Vagina (tissue), 2 donors: ENCODE data around the gene KCNH2.
A peak's percentile ranks its signal among the peaks of the same experiment; 100 is the strongest.

ENCODE experiments used
- CTCF ChIP-seq, 3 experiments: fragments of 450-650 bp in 2 of 3; fragments of 200-600 bp in 1 of 3; sonication (generic) in 1 of 3; IDR thresholded peaks; one replicate each; pipeline ENCODE4 v1.5.1; 2017 to 2019; ENCODE audit warnings: antibody characterized with exemption in 3 of 3, mild to moderate bottlenecking in 2 of 3, moderate library complexity in 2 of 3
- POLR2AphosphoS5 ChIP-seq, 2 donors: sonication (generic); formaldehyde crosslinking; IDR thresholded peaks; one replicate each; pipeline ENCODE4 v1.9.0; 2017; ENCODE audit warnings: antibody characterized with exemption in 2 of 2, mild to moderate bottlenecking in 2 of 2, low read depth in 1 of 2; ENCODE audit not compliant: insufficient read depth in 1 of 2

GRCh38 chr7:151017953-151018420, 39.9 kb upstream of the KCNH2 start:
- TF ChIP-seq POLR2AphosphoS5 (IDR thresholded peaks at IDR 0.05; ENCODE audit: insufficient read depth in 1 of 2, low read depth in 1 of 2) (peak in 1 of 2 donors; percentile 8), CTCF (IDR thresholded peaks at IDR 0.05) (peak; percentile 61 to 85 (median 81))
